Adrenal gland (tissue), 12 donors: ENCODE measurements around the gene RASD1. TPM values are rescaled to one million over a fixed set of nuclear protein-coding genes. Genes with fewer than 3 reads are reported as not detected.
A peak's percentile ranks its signal among the peaks of the same experiment; 100 is the strongest.

Experiments used
- DNase-seq, 7 donors: peaks; one replicate each; pipeline ENCODE4 v3.0.0-alpha.2; 2019 to 2020
- H3K27ac ChIP-seq, 5 donors: fragments of 200-600 bp; sonication (generic) in 4 of 5; 1 replicate in 3 of 5; 2 replicates in 2 of 5; pipeline versions ENCODE4 v1.5.1 to v1.8.0; 2016 to 2020; ENCODE audit warnings: mild to moderate bottlenecking in 1 of 5
- H3K27me3 ChIP-seq: fragments of 200-600 bp; 2 replicates; pipeline ENCODE4 v1.8.0; 2021
- H3K36me3 ChIP-seq, 2 donors: fragments of 200-600 bp; replicated peaks in 1 of 2; 1 replicate in 1 of 2; 2 replicates in 1 of 2; pipeline versions ENCODE4 v1.5.1 to v1.8.0; 2018 to 2022
- H3K4me1 ChIP-seq, 2 donors: fragments of 200-600 bp; replicated peaks in 1 of 2; 1 replicate in 1 of 2; 2 replicates in 1 of 2; pipeline versions ENCODE4 v1.5.1 to v1.8.0; 2018 to 2021
- H3K4me3 ChIP-seq, 4 donors: fragments of 200-600 bp; sonication (generic) in 3 of 4; one replicate each; pipeline ENCODE4 v1.5.1; 2016 to 2018
- H3K9me3 ChIP-seq, 3 donors: fragments of 200-600 bp; sonication (generic) in 1 of 3; replicated peaks in 1 of 3; 1 replicate in 2 of 3; 2 replicates in 1 of 3; pipeline versions ENCODE4 v1.5.1 to v1.8.0; 2016 to 2021
- CTCF ChIP-seq, 6 experiments: fragments of 450-650 bp in 4 of 6; fragments of 200-600 bp in 2 of 6; sonication (generic) in 1 of 6; IDR thresholded peaks; 1 replicate in 5 of 6; 2 replicates in 1 of 6; pipeline versions ENCODE4 v1.5.1 to v1.8.0; 2016 to 2021; ENCODE audit warnings: antibody characterized with exemption in 6 of 6, mild to moderate bottlenecking in 2 of 6, moderate library complexity in 1 of 6
- POLR2A ChIP-seq, 2 donors: fragments of 450-650 bp; IDR thresholded peaks; one replicate each; pipeline ENCODE4 v1.6.1; 2017; ENCODE audit warnings: antibody characterized with exemption in 2 of 2, mild to moderate bottlenecking in 2 of 2, moderate library complexity in 1 of 2
- WGBS, 4 donors: extraction: QIAGEN DNeasy Blood & Tissue Kit in 2 of 4; methylation state at CpG; one replicate each; pipeline versions ENCODE4 v1.1.5 to v1.1.7; 2013 to 2017; 5-methylcytosine and 5-hydroxymethylcytosine counted together
- intact Hi-C, 2 donors: fragments of 100-400 bp; cut with DNase I; formaldehyde crosslinking; loops; one replicate each; pipeline versions ENCODE4 v1.14.1 to v1.15.0; 2022 to 2023
- polyA plus RNA-seq, 3 donors: library from polyadenylated mRNA; stranded (reverse); fragments of 200-250 nt in 2 of 3; fragments of 350-450 nt in 1 of 3; fragmentation: Illumina TruSeq in 1 of 3; extraction: RNeasy Lipid Tissue Mini Kit (QIAGEN cat#74804) in 1 of 3; gene quantifications; one replicate each; pipeline ENCODE4 v1.2.3, GENCODE V29; 2013 to 2014
- small RNA-seq, 2 donors: library from RNA; depleted of rRNA; stranded (forward); fragments of <200 nt; gene quantifications; one replicate each; pipeline ENCODE3, GENCODE V24; 2016
- total RNA-seq, 9 donors: library from RNA; depleted of rRNA in 4 of 9; stranded (reverse); fragments of >200 nt in 4 of 9; fragments of 120-200 nt in 1 of 9; fragmentation: NEBNext Ultra II Directional in 1 of 9; extraction: Animal tissue kit (Norgen Biotek cat#: 25700) in 1 of 9; gene quantifications; one replicate each; pipeline versions ENCODE4 v1.1.0 to v1.2.4, GENCODE V29; 2013 to 2023
- donor health status: healthy with polysubstance abuse.
- donor health status: Bipolar disorder and iron deficiency.
- donor health status: DM: yes; HTN: yes; CAD: no.
- donor health status: DM: no; HTN: no; CAD: no.
- donor health status: DM: no; HTN: no; CAD: no.
- donor health status: DM: yes; HTN: yes; CAD: no.

RASD1 gene
- total and polyA plus RNA-seq, 12 donors = 4.5 to 134 (median 18.4) TPM

GRCh38 chr17:17446666-17447155 is 49.5 kb downstream of the RASD1 start:
- DNase-seq = peak in 1 of 7 donors; percentile 7
- no peaks in the 10 kb centered on the region for H3K27me3 ChIP-seq
- intact Hi-C loops = loop anchor here in 1 of 2 donors (10.0 kb wide), 1 partner anchor 92 kb away; no protein-coding TSS in a partner anchor
- no peaks in the 10 kb centered on the region for H3K36me3 ChIP-seq
- no peak for TF ChIP-seq POLR2A (IDR thresholded peaks at IDR 0.05)
- no peak for TF ChIP-seq CTCF (IDR thresholded peaks at IDR 0.05)
- no peaks in the 10 kb centered on the region for H3K4me1 ChIP-seq
- no peak overlapping the region for H3K27ac ChIP-seq
- H3K9me3 ChIP-seq = no peaks in the 10 kb centered on the region
- no peak overlapping the region for H3K4me3 ChIP-seq
- WGBS, 4 donors = 86 to 91% (median 88%) methylated on average over 3 to 4 of the region's 4 CpGs

- H3K36me3 ChIP-seq = no peaks in the 10 kb centered on the region
- no peaks in the 10 kb centered on the region for H3K27me3 ChIP-seq
- no peaks in the 10 kb centered on the region for H3K9me3 ChIP-seq
- no peak overlapping the region for H3K4me3 ChIP-seq
- DNase-seq = peak in 1 of 7 donors; percentile 5
- intact Hi-C loops = loop anchor here in 1 of 2 donors (10.0 kb wide), 1 partner anchor 91 kb away; no protein-coding TSS in a partner anchor
- 64 to 72% (median 69%) methylated on average over 11 to 12 of the region's 12 CpGs for WGBS, 4 donors
- TF ChIP-seq POLR2A (IDR thresholded peaks at IDR 0.05) = no peak
- no peak for TF ChIP-seq CTCF (IDR thresholded peaks at IDR 0.05)
- H3K27ac ChIP-seq = no peak overlapping the region
- no peaks in the 10 kb centered on the region for H3K4me1 ChIP-seq
These were observed 50.1 kb downstream of the RASD1 start for GRCh38 chr17:17445925-17446665.

GRCh38 chr17:17445296-17445924 is 50.8 kb downstream of the RASD1 start:
- TF ChIP-seq POLR2A (IDR thresholded peaks at IDR 0.05) = no peak
- H3K27me3 ChIP-seq = no peaks in the 10 kb centered on the region
- no peak overlapping the region for H3K4me3 ChIP-seq
- DNase-seq = no peak
- H3K4me1 ChIP-seq = no peaks in the 10 kb centered on the region
- WGBS, 4 donors = 68 to 77% (median 70%) methylated on average over 8 of the region's 8 CpGs
- intact Hi-C loops = loop anchor here in 1 of 2 donors (10.0 kb wide), 1 partner anchor 91 kb away; no protein-coding TSS in a partner anchor
- no peaks in the 10 kb centered on the region for H3K36me3 ChIP-seq
- H3K9me3 ChIP-seq = no peaks in the 10 kb centered on the region
- no peak overlapping the region for H3K27ac ChIP-seq

Small RNA genes within 50 kb of the gene (small RNA-seq; reads per million reads assigned to genes)
- 0 reads per million in 2 donors for gene RF00019

Other genes with a start within 250 kb of the RASD1 start
- gene COPS3, start 215.1 kb downstream of the RASD1 start, total RNA-seq = 10 to 100 TPM; 39.4 to 83.5 (median 53.6) TPM
- gene COPS3, start 215.1 kb downstream of the RASD1 start, polyA plus RNA-seq = 100 to 1,000 TPM in 1 of 3 donors, 10 to 100 TPM in 2; 18.7 to 140 (median 27.2) TPM
- gene NT5M, start 193.0 kb downstream of the RASD1 start, total RNA-seq = 1 to 10 TPM; 1.0 to 4.8 (median 1.7) TPM
- 1 to 10 TPM in 2 of 3 donors, under 1 TPM in 1; 0.40 to 4.1 (median 3.7) TPM for gene NT5M, start 193.0 kb downstream of the RASD1 start, polyA plus RNA-seq
- gene MED9, start 19.4 kb downstream of the RASD1 start, total RNA-seq = 10 to 100 TPM in 8 of 9 donors, 1 to 10 TPM in 1; 8.2 to 41.2 (median 20.3) TPM
- gene MED9, start 19.4 kb downstream of the RASD1 start, polyA plus RNA-seq = 10 to 100 TPM; 12.3 to 14.9 (median 14.7) TPM
- 100 to 1,000 TPM in 1 of 9 donors, 10 to 100 TPM in 8; 41.6 to 111 (median 65.1) TPM for gene PEMT, start 95.3 kb upstream of the RASD1 start, total RNA-seq
- 100 to 1,000 TPM in 1 of 3 donors, 10 to 100 TPM in 2; 19.7 to 141 (median 89.3) TPM for gene PEMT, start 95.3 kb upstream of the RASD1 start, polyA plus RNA-seq
- 10 to 100 TPM in 8 of 9 donors, 1 to 10 TPM in 1; 6.9 to 37.3 (median 27.1) TPM for gene RAI1, start 185.1 kb upstream of the RASD1 start, total RNA-seq
- 10 to 100 TPM in 2 of 3 donors, 1 to 10 TPM in 1; 4.2 to 31.2 (median 14.6) TPM for gene RAI1, start 185.1 kb upstream of the RASD1 start, polyA plus RNA-seq